ENCODE data around the gene MAP3K6. TPM values are rescaled to one million over a fixed set of nuclear protein-coding genes. Genes with fewer than 3 reads are reported as not detected.

The MAP3K6 gene
- total and polyA plus RNA-seq, 2 of the 13 experiments (the other 11 are each of a cell fraction or from before 2014, with no cell fraction given) = 2.7 to 3.2 TPM

DNA sequence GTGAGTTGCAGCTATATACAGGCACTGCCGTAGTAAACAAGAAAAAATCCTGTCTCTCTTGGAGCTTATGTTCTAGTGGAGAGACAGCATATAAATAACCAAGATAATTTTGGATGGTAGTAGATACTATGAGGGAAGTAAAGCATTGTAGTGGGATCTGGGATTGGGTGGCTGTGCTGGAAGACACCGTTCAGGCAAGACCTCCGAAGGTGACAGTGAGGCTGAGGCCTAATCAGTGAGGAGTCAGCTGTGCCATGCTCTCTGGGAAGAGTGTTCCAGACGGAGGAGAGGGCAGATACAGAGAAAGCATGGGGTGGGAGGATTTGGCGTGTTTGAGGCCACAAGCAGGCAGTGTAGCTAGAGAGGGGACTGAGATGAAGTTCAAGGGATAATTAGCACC lies 38.8 kb downstream of the MAP3K6 start:
- ATAC-seq (no peak), DNase-seq (ENCODE audit: low spot score) (no peak), FAIRE-seq (no peak)
- intact Hi-C loops (cut with micrococcal nuclease; ENCODE audit: unreplicated experiment) = no loop called here
- H3K36me3 ChIP-seq (replicated peaks in 1 of 2; ENCODE audit: control insufficient read depth in 1 of 2, insufficient read depth in 2 of 2, low read length in 2 of 2) = peaks cover 6 to 70% of the 10 kb centered on the region in 2 experiments; a peak in 4 of 5 replicates
- TF ChIP-seq IRX3 (CRISPR knock-in tag; IDR thresholded peaks at IDR 0.05; ENCODE audit: borderline replicate concordance, low read depth) (no peak), YY1 (IDR thresholded peaks at IDR 0.05; ENCODE audit: insufficient read depth, insufficient replicate concordance, low read depth, low read length) (no peak), ZSCAN29 (CRISPR knock-in tag; conservative IDR thresholded peaks at IDR 0.05) (no peak), TAF15 (IDR thresholded peaks at IDR 0.05; ENCODE audit: low read depth, low read length, poor library complexity, severe bottlenecking) (no peak), AGO1 (IDR thresholded peaks at IDR 0.05; ENCODE audit: low read depth, low read length, poor library complexity, severe bottlenecking) (no peak), ATM (IDR thresholded peaks at IDR 0.05; ENCODE audit: borderline replicate concordance) (no peak), ZSCAN20 (CRISPR knock-in tag; IDR thresholded peaks at IDR 0.05; ENCODE audit: borderline replicate concordance) (no peak), ZNF530 (CRISPR knock-in tag; IDR thresholded peaks at IDR 0.05; ENCODE audit: low read depth) (no peak), MIXL1 (CRISPR knock-in tag; IDR thresholded peaks at IDR 0.05) (no peak), GPN1 (CRISPR knock-in tag; IDR thresholded peaks at IDR 0.05; ENCODE audit: borderline replicate concordance) (no peak), ZNF564 (CRISPR knock-in tag; IDR thresholded peaks at IDR 0.05) (no peak)
- TF ChIP-seq, protein P1, sequence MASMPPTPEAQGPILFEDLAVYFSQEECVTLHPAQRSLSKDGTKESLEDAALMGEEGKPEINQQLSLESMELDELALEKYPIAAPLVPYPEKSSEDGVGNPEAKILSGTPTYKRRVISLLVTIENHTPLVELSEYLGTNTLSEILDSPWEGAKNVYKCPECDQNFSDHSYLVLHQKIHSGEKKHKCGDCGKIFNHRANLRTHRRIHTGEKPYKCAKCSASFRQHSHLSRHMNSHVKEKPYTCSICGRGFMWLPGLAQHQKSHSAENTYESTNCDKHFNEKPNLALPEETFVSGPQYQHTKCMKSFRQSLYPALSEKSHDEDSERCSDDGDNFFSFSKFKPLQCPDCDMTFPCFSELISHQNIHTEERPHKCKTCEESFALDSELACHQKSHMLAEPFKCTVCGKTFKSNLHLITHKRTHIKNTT (CRISPR knock-in tag; IDR thresholded peaks at IDR 0.05) = no peak
- TF ChIP-seq, protein P2, sequence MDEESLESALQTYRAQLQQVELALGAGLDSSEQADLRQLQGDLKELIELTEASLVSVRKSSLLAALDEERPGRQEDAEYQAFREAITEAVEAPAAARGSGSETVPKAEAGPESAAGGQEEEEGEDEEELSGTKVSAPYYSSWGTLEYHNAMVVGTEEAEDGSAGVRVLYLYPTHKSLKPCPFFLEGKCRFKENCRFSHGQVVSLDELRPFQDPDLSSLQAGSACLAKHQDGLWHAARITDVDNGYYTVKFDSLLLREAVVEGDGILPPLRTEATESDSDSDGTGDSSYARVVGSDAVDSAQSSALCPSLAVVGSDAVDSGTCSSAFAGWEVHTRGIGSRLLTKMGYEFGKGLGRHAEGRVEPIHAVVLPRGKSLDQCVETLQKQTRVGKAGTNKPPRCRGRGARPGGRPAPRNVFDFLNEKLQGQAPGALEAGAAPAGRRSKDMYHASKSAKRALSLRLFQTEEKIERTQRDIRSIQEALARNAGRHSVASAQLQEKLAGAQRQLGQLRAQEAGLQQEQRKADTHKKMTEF (CRISPR knock-in tag; IDR thresholded peaks at IDR 0.05) = no peak
- TF ChIP-seq, protein P3, sequence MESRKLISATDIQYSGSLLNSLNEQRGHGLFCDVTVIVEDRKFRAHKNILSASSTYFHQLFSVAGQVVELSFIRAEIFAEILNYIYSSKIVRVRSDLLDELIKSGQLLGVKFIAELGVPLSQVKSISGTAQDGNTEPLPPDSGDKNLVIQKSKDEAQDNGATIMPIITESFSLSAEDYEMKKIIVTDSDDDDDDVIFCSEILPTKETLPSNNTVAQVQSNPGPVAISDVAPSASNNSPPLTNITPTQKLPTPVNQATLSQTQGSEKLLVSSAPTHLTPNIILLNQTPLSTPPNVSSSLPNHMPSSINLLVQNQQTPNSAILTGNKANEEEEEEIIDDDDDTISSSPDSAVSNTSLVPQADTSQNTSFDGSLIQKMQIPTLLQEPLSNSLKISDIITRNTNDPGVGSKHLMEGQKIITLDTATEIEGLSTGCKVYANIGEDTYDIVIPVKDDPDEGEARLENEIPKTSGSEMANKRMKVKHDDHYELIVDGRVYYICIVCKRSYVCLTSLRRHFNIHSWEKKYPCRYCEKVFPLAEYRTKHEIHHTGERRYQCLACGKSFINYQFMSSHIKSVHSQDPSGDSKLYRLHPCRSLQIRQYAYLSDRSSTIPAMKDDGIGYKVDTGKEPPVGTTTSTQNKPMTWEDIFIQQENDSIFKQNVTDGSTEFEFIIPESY (CRISPR knock-in tag; IDR thresholded peaks at IDR 0.05) = no peak
- TF ChIP-seq, protein P4, sequence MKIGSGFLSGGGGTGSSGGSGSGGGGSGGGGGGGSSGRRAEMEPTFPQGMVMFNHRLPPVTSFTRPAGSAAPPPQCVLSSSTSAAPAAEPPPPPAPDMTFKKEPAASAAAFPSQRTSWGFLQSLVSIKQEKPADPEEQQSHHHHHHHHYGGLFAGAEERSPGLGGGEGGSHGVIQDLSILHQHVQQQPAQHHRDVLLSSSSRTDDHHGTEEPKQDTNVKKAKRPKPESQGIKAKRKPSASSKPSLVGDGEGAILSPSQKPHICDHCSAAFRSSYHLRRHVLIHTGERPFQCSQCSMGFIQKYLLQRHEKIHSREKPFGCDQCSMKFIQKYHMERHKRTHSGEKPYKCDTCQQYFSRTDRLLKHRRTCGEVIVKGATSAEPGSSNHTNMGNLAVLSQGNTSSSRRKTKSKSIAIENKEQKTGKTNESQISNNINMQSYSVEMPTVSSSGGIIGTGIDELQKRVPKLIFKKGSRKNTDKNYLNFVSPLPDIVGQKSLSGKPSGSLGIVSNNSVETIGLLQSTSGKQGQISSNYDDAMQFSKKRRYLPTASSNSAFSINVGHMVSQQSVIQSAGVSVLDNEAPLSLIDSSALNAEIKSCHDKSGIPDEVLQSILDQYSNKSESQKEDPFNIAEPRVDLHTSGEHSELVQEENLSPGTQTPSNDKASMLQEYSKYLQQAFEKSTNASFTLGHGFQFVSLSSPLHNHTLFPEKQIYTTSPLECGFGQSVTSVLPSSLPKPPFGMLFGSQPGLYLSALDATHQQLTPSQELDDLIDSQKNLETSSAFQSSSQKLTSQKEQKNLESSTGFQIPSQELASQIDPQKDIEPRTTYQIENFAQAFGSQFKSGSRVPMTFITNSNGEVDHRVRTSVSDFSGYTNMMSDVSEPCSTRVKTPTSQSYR (CRISPR knock-in tag; IDR thresholded peaks at IDR 0.05; ENCODE audit: borderline replicate concordance) = no peak
- TF ChIP-seq, protein P5, sequence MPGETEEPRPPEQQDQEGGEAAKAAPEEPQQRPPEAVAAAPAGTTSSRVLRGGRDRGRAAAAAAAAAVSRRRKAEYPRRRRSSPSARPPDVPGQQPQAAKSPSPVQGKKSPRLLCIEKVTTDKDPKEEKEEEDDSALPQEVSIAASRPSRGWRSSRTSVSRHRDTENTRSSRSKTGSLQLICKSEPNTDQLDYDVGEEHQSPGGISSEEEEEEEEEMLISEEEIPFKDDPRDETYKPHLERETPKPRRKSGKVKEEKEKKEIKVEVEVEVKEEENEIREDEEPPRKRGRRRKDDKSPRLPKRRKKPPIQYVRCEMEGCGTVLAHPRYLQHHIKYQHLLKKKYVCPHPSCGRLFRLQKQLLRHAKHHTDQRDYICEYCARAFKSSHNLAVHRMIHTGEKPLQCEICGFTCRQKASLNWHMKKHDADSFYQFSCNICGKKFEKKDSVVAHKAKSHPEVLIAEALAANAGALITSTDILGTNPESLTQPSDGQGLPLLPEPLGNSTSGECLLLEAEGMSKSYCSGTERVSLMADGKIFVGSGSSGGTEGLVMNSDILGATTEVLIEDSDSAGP (CRISPR knock-in tag; IDR thresholded peaks at IDR 0.05; ENCODE audit: borderline replicate concordance) = no peak
- no peak overlapping the region for H3K4me2 ChIP-seq (ENCODE audit: low read depth, low read length)
- no peaks in the 10 kb centered on the region for H3K9me3 ChIP-seq (ENCODE audit: low read length)
- 92% methylated on average over 5 of the region's 5 CpGs for WGBS (ENCODE audit: low lambda C conversion rate)
- ChIA-PET CTCF (ENCODE audit: low intra/inter-chr PET ratio, low total read pairs) (no interaction called here), POLR2A (no interaction called here)
- H3K27me3 ChIP-seq (ENCODE audit: control insufficient read depth in 1 of 2, insufficient read depth in 2 of 2, low read length in 2 of 2) = no peaks in the 10 kb centered on the region
- H3K79me2 ChIP-seq (ENCODE audit: insufficient read depth, low read length) = peaks cover 28% of the 10 kb centered on the region
- no peak overlapping the region for H3K27ac ChIP-seq (ENCODE audit: extremely low read length, insufficient read depth, low read length)
- BruUV-seq (replicated peaks) = no TSS peak
- in situ Hi-C loops (cut with HindIII; ENCODE audit: extremely low pct_ligation_motif_present, low pct_unique_long_range_greater_than_20kb) = no loop called here
- H3K9ac ChIP-seq (ENCODE audit: insufficient read depth, low read depth, low read length) = no peak overlapping the region
- no peaks in the 10 kb centered on the region for H4K20me1 ChIP-seq (ENCODE audit: insufficient read depth, low read length)
- H3K4me1 ChIP-seq (ENCODE audit: insufficient read depth, low read length) = peaks cover 16% of the 10 kb centered on the region
- no peak overlapping the region for H3K4me3 ChIP-seq (replicated peaks in 1 of 3; ENCODE audit: insufficient read depth in 1 of 3, low read depth in 2 of 3, low read length in 3 of 3)
- no peak overlapping the region for H2AFZ ChIP-seq (ENCODE audit: low read length)
